NT2/D1 (cell line): ENCODE measurements around the gene ADGRB3.
"Not testable (repeated sequence)": the region's sequence is repeated elsewhere in the genome, so short reads cannot be mapped to it uniquely, and the experiment has no call there.

Experiments
- DNase-seq: peaks from one replicate; pipeline ENCODE4 v3.0.0-alpha.2; 2011; ENCODE audit warnings: low read depth, low spot score
- H3K27me3 ChIP-seq: 2 replicates; pipeline ENCODE4 v1.6.0; 2011; ENCODE audit warnings: mild to moderate bottlenecking; ENCODE audit not compliant: insufficient read length, insufficient read depth
- H3K36me3 ChIP-seq: 2 replicates; pipeline ENCODE4 v1.6.1; 2011; ENCODE audit warnings: mild to moderate bottlenecking, low read length, mixed read lengths; ENCODE audit not compliant: insufficient read depth, insufficient read length
- H3K4me1 ChIP-seq: 2 replicates; pipeline ENCODE4 v1.5.1; 2011; ENCODE audit not compliant: insufficient read depth, insufficient read length
- H3K4me3 ChIP-seq: 2 replicates; pipeline ENCODE4 v1.5.1; 2011; ENCODE audit warnings: low read depth; ENCODE audit not compliant: insufficient read length
- H3K9ac ChIP-seq: 2 replicates; pipeline ENCODE4 v1.6.0; 2011; ENCODE audit warnings: low read depth; ENCODE audit not compliant: insufficient read length
- H3K9me3 ChIP-seq: 2 replicates; pipeline ENCODE4 v1.5.1; 2011; ENCODE audit warnings: mild to moderate bottlenecking, low read length; ENCODE audit not compliant: insufficient read depth
- SUZ12 ChIP-seq: IDR thresholded peaks from 2 replicates; pipeline ENCODE4 v1.6.1; 2011; ENCODE audit not compliant: insufficient read length, insufficient read depth; ENCODE audit errors: extremely low read depth
- YY1 ChIP-seq: IDR thresholded peaks from 2 replicates; pipeline ENCODE4 v1.6.1; 2011; ENCODE audit not compliant: insufficient read length, insufficient read depth
- ZNF274 ChIP-seq: IDR thresholded peaks from 2 replicates; pipeline ENCODE4 v1.6.1; 2011; ENCODE audit warnings: mild to moderate bottlenecking, low read depth, low read length

ADGRB3 gene

DNA sequence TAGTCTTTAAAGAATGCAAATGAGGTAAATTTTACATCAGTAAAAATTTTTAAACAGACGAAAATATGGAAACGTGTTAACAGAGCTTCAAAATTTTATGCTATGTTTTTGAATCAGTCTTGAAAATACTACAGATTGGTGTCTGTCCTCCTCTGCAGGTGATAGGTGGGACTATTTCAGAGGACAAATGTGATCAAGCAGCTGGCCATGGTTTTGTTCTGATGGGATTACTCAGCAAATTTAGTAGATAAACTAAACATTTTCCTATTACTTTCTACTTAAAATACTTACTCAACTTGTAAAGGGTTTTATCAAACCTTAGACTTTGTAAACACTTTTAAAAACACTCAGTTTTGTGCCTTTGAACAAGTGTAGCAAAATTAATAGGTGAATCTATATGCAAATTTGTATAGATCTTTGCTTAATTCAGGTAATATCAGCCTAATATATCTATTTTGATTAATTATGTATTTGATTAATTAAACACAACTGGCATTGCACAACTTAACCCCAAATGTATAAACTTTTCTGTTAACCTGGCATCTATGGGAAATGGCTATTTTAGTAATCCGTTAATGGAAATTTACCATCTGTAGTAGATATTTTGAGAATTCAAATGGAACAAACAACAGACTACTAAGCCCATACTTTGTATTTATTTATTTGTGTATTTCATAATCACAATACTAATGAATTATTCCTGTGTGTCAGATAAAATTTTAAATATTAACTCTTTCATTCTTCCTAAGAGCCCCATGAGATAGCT lies 22.5 kb downstream of the ADGRB3 start:
- no peak for DNase-seq
- H3K36me3 ChIP-seq = no peaks in the 10 kb centered on the region
- H3K4me3 ChIP-seq = no peak overlapping the region
- TF ChIP-seq YY1 (no peak), SUZ12 (no peak), ZNF274 (no peak)
- H3K9me3 ChIP-seq = no peaks in the 10 kb centered on the region
- no peaks in the 10 kb centered on the region for H3K27me3 ChIP-seq
- H3K9ac ChIP-seq = no peak overlapping the region
- no peaks in the 10 kb centered on the region for H3K4me1 ChIP-seq

GRCh38 chr6:68658338-68658737 lies 23.3 kb downstream of the ADGRB3 start:
- Histone ChIP-seq H3K27me3 (no peaks in the 10 kb centered on the region), H3K4me3 (no peak overlapping the region), H3K9ac (no peak overlapping the region), H3K36me3 (no peaks in the 10 kb centered on the region), H3K9me3 (no peaks in the 10 kb centered on the region), H3K4me1 (no peaks in the 10 kb centered on the region)
- no peak for DNase-seq
- TF ChIP-seq SUZ12 (no peak), ZNF274 (no peak), YY1 (no peak)

DNA sequence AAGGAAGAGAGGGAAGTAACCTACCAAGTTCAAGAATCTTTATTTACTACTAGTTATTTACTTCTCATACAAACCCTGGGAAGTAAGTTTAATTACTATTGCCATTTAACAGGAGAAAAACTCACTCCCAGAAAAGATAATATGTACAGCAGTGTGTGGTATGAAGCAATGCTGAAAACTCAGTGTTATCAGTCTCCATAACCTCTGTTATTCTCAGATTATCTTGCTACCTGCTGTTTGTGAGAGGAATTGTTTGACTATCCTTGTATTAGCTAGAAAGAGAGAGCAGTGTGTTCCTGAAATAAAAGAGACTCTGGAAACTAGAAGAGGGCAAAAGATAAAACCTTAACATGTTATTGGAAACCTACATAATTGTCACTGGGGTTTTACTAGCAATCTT lies 38.2 kb downstream of the ADGRB3 start:
- no peaks in the 10 kb centered on the region for H3K36me3 ChIP-seq
- no peaks in the 10 kb centered on the region for H3K4me1 ChIP-seq
- H3K9me3 ChIP-seq = no peaks in the 10 kb centered on the region
- H3K4me3 ChIP-seq = no peak overlapping the region
- DNase-seq = no peak
- no peak for TF ChIP-seq SUZ12
- no peak for TF ChIP-seq ZNF274
- no peak for TF ChIP-seq YY1
- no peak overlapping the region for H3K9ac ChIP-seq
- no peaks in the 10 kb centered on the region for H3K27me3 ChIP-seq

- no peak for DNase-seq
- TF ChIP-seq YY1 (no peak), ZNF274 (no peak), SUZ12 (no peak)
These were observed 40.5 kb downstream of the ADGRB3 start for GRCh38 chr6:68675548-68675947.

GRCh38 chr6:68676094-68676493 lies 41.0 kb downstream of the ADGRB3 start:
- not testable (repeated sequence) for H3K27me3 ChIP-seq, DNase-seq, H3K9me3 ChIP-seq, H3K9ac ChIP-seq, H3K36me3 ChIP-seq, H3K4me3 ChIP-seq, H3K4me1 ChIP-seq

More at GRCh38 chr6:68675548-68675947, 40.5 kb downstream of the ADGRB3 start:
- H3K27me3 ChIP-seq = no peaks in the 10 kb centered on the region
- H3K36me3 ChIP-seq = no peaks in the 10 kb centered on the region
- no peak overlapping the region for H3K4me3 ChIP-seq
- no peaks in the 10 kb centered on the region for H3K9me3 ChIP-seq
- H3K4me1 ChIP-seq = no peaks in the 10 kb centered on the region
- no peak overlapping the region for H3K9ac ChIP-seq

DNA sequence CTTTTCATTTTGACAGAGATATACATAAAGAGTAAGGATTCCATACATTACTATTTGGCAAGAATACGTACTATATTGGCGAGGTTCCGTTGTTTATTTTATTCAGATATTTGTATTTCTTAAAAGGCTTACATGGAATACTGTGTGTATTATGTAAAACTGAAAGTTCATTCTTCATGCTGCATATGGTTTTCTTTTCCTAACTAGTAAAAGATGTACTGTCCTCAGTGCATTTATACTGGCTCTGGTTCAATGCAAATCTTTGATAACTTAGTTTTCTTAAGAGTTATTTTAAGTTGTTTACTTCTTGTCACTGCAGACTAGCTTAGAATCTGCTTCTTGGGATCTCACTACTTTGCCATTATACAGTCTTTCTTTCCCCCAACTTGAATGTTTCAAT lies 42.0 kb downstream of the ADGRB3 start:
- no peak overlapping the region for H3K4me3 ChIP-seq
- no peaks in the 10 kb centered on the region for H3K36me3 ChIP-seq
- DNase-seq = no peak
- no peak overlapping the region for H3K9ac ChIP-seq
- no peak for TF ChIP-seq ZNF274
- no peak for TF ChIP-seq SUZ12
- no peak for TF ChIP-seq YY1
- H3K9me3 ChIP-seq = no peaks in the 10 kb centered on the region
- no peaks in the 10 kb centered on the region for H3K27me3 ChIP-seq
- no peaks in the 10 kb centered on the region for H3K4me1 ChIP-seq

GRCh38 chr6:68679399-68679798 lies 44.3 kb downstream of the ADGRB3 start:
- Histone ChIP-seq H3K27me3 (no peaks in the 10 kb centered on the region), H3K9ac (no peak overlapping the region), H3K4me1 (no peaks in the 10 kb centered on the region), H3K4me3 (no peak overlapping the region), H3K36me3 (no peaks in the 10 kb centered on the region), H3K9me3 (no peaks in the 10 kb centered on the region)
- DNase-seq = no peak
- TF ChIP-seq ZNF274 = no peak
- no peak for TF ChIP-seq YY1
- no peak for TF ChIP-seq SUZ12

DNA sequence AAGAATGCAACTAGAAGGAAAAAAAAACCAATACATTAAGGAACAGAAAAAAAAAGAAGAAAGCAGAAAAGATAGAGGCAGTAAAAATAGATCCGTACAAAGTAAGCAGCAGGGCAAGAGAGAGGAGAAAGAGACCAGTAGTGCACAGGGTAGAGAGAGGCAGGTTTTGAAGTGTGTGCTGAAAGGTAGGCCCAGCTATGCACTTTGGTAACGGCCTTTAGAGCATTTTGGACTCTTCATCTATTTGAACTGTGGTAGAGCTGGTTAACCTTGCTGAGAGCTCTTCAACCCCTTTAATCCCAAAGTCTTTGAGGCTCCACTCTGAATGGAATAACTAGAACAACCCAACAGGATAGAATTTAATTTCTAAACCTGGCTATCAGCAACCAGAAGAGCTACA lies 45.2 kb downstream of the ADGRB3 start:
- Histone ChIP-seq H3K9ac (no peak overlapping the region), H3K9me3 (no peaks in the 10 kb centered on the region), H3K27me3 (no peaks in the 10 kb centered on the region), H3K36me3 (no peaks in the 10 kb centered on the region), H3K4me3 (no peak overlapping the region), H3K4me1 (no peaks in the 10 kb centered on the region)
- no peak for DNase-seq
- TF ChIP-seq ZNF274 = no peak
- no peak for TF ChIP-seq YY1
- no peak for TF ChIP-seq SUZ12
